Natural killer cell (primary cell): Measurements from ENCODE around the gene ZNF141. TPM values are rescaled to one million over a fixed set of nuclear protein-coding genes. Genes with fewer than 3 reads are reported as not detected.

Source experiments
- ATAC-seq, 3 donors: fragments of 150-1000 bp in 2 of 3; fragments of 200-7000 bp in 1 of 3; cut with Tn5 transposase; 1 replicate in 1 of 3; 2 replicates in 2 of 3; pipeline ENCODE4 v1.10.0; 2021; ENCODE audit warnings: mild to moderate bottlenecking in 2 of 3, moderate library complexity in 2 of 3
- DNase-seq, 2 donors: peaks; one replicate each; pipeline versions ENCODE4 v3.0.0 to v3.0.0-alpha.2; 2013 to 2021; ENCODE audit warnings: mixed read lengths in 1 of 2
- H3K27ac ChIP-seq: one replicate; pipeline ENCODE4 v1.5.1; 2013; ENCODE audit warnings: mild to moderate bottlenecking, low read length
- H3K27me3 ChIP-seq: one replicate; pipeline ENCODE4 v1.6.1; 2013; ENCODE audit warnings: low read length; ENCODE audit not compliant: control insufficient read depth, insufficient read depth
- H3K36me3 ChIP-seq: one replicate; pipeline ENCODE4 v1.6.1; 2013; ENCODE audit warnings: low read length; ENCODE audit not compliant: control insufficient read depth, insufficient read depth
- H3K4me1 ChIP-seq: one replicate; pipeline ENCODE4 v1.6.1; 2013; ENCODE audit warnings: low read length; ENCODE audit not compliant: control insufficient read depth, insufficient read depth
- H3K4me3 ChIP-seq: one replicate; pipeline ENCODE4 v1.5.1; 2013; ENCODE audit warnings: low read length
- H3K9me3 ChIP-seq: one replicate; pipeline ENCODE4 v1.6.1; 2013; ENCODE audit warnings: low read length; ENCODE audit not compliant: control insufficient read depth, insufficient read depth
- H3K27ac Mint-ChIP-seq, 2 donors: one replicate each; pipeline ENCODE4 v1.8.0; 2022; ENCODE audit warnings: mild to moderate bottlenecking in 2 of 2, mixed read lengths in 2 of 2, moderate library complexity in 1 of 2
- H3K27me3 Mint-ChIP-seq, 2 donors: one replicate each; pipeline ENCODE4 v1.8.0; 2022; ENCODE audit warnings: low read depth in 2 of 2, mixed read lengths in 2 of 2
- H3K36me3 Mint-ChIP-seq: one replicate; pipeline ENCODE4 v1.8.0; 2022; ENCODE audit warnings: mixed read lengths
- H3K4me1 Mint-ChIP-seq, 2 donors: one replicate each; pipeline ENCODE4 v1.8.0; 2022; ENCODE audit warnings: mixed read lengths in 2 of 2
- H3K4me3 Mint-ChIP-seq: one replicate; pipeline ENCODE4 v1.8.0; 2022; ENCODE audit warnings: mild to moderate bottlenecking, moderate library complexity, mixed read lengths
- H3K9me3 Mint-ChIP-seq, 2 donors: one replicate each; pipeline ENCODE4 v1.8.0; 2022; ENCODE audit warnings: mixed read lengths in 2 of 2
- CTCF ChIP-seq: fragments of 200-600 bp; IDR thresholded peaks from one replicate; pipeline ENCODE4 v1.8.0; 2022; ENCODE audit warnings: antibody characterized with exemption
- WGBS: methylation state at CpG from one replicate; pipeline ENCODE4 v1.1.7; 2013; ENCODE audit warnings: missing lambda C conversion rate; ENCODE audit not compliant: insufficient coverage; 5-methylcytosine and 5-hydroxymethylcytosine counted together
- intact Hi-C: fragments of 100-400 bp; cut with micrococcal nuclease; formaldehyde crosslinking; loops from one replicate; pipeline ENCODE4 v1.14.2; 2022
- total RNA-seq, 4 donors: library from RNA; stranded (reverse); fragments of 120-200 nt in 1 of 4; gene quantifications; one replicate each; pipeline versions ENCODE4 v1.2.3 to v1.2.4, GENCODE V29; 2013 to 2022

ZNF141 gene
- total RNA-seq, 3 donors from 2014 or later (not counting 1 experiment from before 2014, with no cell fraction given): 20.1 to 24.4 (median 23.6) TPM

GRCh38 chr4:374298-375160 lies 36.9 kb downstream of the ZNF141 start:
- Histone ChIP-seq H3K36me3 (peaks cover 21% of the 10 kb centered on the region), H3K4me3 (no peak overlapping the region), H3K9me3 (peaks cover 54% of the 10 kb centered on the region), H3K4me1 (no peaks in the 10 kb centered on the region), H3K27ac (no peak overlapping the region), H3K27me3 (no peaks in the 10 kb centered on the region)
- H3K9me3 Mint-ChIP-seq: peaks cover 6 to 28% of the 10 kb centered on the region in 2 donors
- H3K4me3 Mint-ChIP-seq: no peak overlapping the region
- H3K27ac Mint-ChIP-seq: no peak overlapping the region
- TF ChIP-seq CTCF: no peak
- intact Hi-C loops: loop anchor here (5.0 kb wide), 1 partner anchor 63 kb away; no protein-coding TSS in a partner anchor
- DNase-seq (no peak), ATAC-seq (no peak)
- no peaks in the 10 kb centered on the region for H3K4me1 Mint-ChIP-seq
- H3K27me3 Mint-ChIP-seq: no peaks in the 10 kb centered on the region
- peaks cover 49% of the 10 kb centered on the region for H3K36me3 Mint-ChIP-seq
- WGBS: 100% methylated on average over 3 of the region's 6 CpGs

- H3K4me3 ChIP-seq: no peak overlapping the region
- peaks cover 24% of the 10 kb centered on the region for H3K36me3 Mint-ChIP-seq
- WGBS: 15% methylated on average over 10 of the region's 10 CpGs
- no peak for TF ChIP-seq CTCF
- H3K27ac Mint-ChIP-seq: no peak overlapping the region
- H3K27me3 Mint-ChIP-seq: no peaks in the 10 kb centered on the region
- peaks cover 89% of the 10 kb centered on the region for H3K9me3 ChIP-seq
- ATAC-seq: no peak
- H3K4me1 Mint-ChIP-seq: peaks cover 0 to 6% of the 10 kb centered on the region in 2 donors
- no peak for DNase-seq
- H3K27me3 ChIP-seq: no peaks in the 10 kb centered on the region
- H3K27ac ChIP-seq: no peak overlapping the region
- peaks cover 9 to 13% of the 10 kb centered on the region in 2 donors for H3K9me3 Mint-ChIP-seq
- H3K4me3 Mint-ChIP-seq: no peak overlapping the region
- H3K4me1 ChIP-seq: peaks cover 8% of the 10 kb centered on the region
- no peaks in the 10 kb centered on the region for H3K36me3 ChIP-seq
- intact Hi-C loops: no loop called here
Observed at GRCh38 chr4:384311-385010, 46.8 kb downstream of the ZNF141 start.

GRCh38 chr4:385934-386707 lies 48.5 kb downstream of the ZNF141 start:
- ATAC-seq: no peak
- no peaks in the 10 kb centered on the region for H3K27me3 Mint-ChIP-seq
- intact Hi-C loops: no loop called here
- H3K36me3 Mint-ChIP-seq: peaks cover 34% of the 10 kb centered on the region
- no peaks in the 10 kb centered on the region for H3K36me3 ChIP-seq
- DNase-seq: no peak
- peaks cover 91% of the 10 kb centered on the region for H3K9me3 ChIP-seq
- H3K9me3 Mint-ChIP-seq: peaks cover 11 to 15% of the 10 kb centered on the region in 2 donors
- H3K27me3 ChIP-seq: no peaks in the 10 kb centered on the region
- 21% methylated on average over 46 of the region's 46 CpGs for WGBS
- TF ChIP-seq CTCF: no peak
- no peak overlapping the region for H3K27ac ChIP-seq
- H3K4me1 ChIP-seq: peaks cover 8% of the 10 kb centered on the region
- H3K4me3 ChIP-seq: no peak overlapping the region
- peaks cover 0 to 6% of the 10 kb centered on the region in 2 donors for H3K4me1 Mint-ChIP-seq
- H3K27ac Mint-ChIP-seq: no peak overlapping the region
- no peak overlapping the region for H3K4me3 Mint-ChIP-seq
